Stimulated activated naive CD8-positive, alpha-beta T cell treated with anti-CD3 and anti-CD28 coated beads, Interleukin-15, Interleukin-2, amounts not matched to agents 100 ng/mL and 50 ng/mL, for 24 hours (primary cell): ENCODE results near the gene LYRM9.
A peak's percentile ranks its signal among the peaks of the same experiment; 100 is the strongest.
"Not testable (repeated sequence)": the region's sequence is repeated elsewhere in the genome, so short reads cannot be mapped to it uniquely, and the experiment has no call there.

Source experiments
- H3K27ac Mint-ChIP-seq: one replicate; pipeline ENCODE4 v1.8.0; 2021; ENCODE audit warnings: mild to moderate bottlenecking, mixed read lengths
- H3K27me3 Mint-ChIP-seq: one replicate; pipeline ENCODE4 v1.8.0; 2021; ENCODE audit warnings: mixed read lengths
- H3K36me3 Mint-ChIP-seq: one replicate; pipeline ENCODE4 v1.8.0; 2021; ENCODE audit warnings: low read depth, mixed read lengths
- H3K4me1 Mint-ChIP-seq: one replicate; pipeline ENCODE4 v1.8.0; 2021; ENCODE audit warnings: low read depth, mixed read lengths
- H3K4me3 Mint-ChIP-seq: one replicate; pipeline ENCODE4 v1.8.0; 2021; ENCODE audit warnings: mild to moderate bottlenecking, mixed read lengths
- H3K9me3 Mint-ChIP-seq: one replicate; pipeline ENCODE4 v1.8.0; 2021; ENCODE audit warnings: mixed read lengths

LYRM9 gene

GRCh38 chr17:27846042-27846655, 47.0 kb downstream of the LYRM9 start:
- peaks cover 5% of the 10 kb centered on the region for H3K9me3 Mint-ChIP-seq
- H3K27me3 Mint-ChIP-seq, result no peaks in the 10 kb centered on the region
- H3K36me3 Mint-ChIP-seq, result no peaks in the 10 kb centered on the region
- peak overlapping the region; percentile 69 for H3K27ac Mint-ChIP-seq
- peaks cover 20% of the 10 kb centered on the region for H3K4me1 Mint-ChIP-seq
- peak overlapping the region; percentile 67 for H3K4me3 Mint-ChIP-seq

- Mint-ChIP-seq H3K4me3 (no peak overlapping the region), H3K9me3 (peaks cover 5% of the 10 kb centered on the region), H3K27me3 (no peaks in the 10 kb centered on the region), H3K4me1 (peaks cover 20% of the 10 kb centered on the region), H3K27ac (no peak overlapping the region), H3K36me3 (no peaks in the 10 kb centered on the region)
Observed at GRCh38 chr17:27845264-27846041, 47.7 kb downstream of the LYRM9 start.

GRCh38 chr17:27840688-27841087, 52.5 kb downstream of the LYRM9 start:
- Mint-ChIP-seq H3K4me1 (peaks cover 6% of the 10 kb centered on the region), H3K27me3 (no peaks in the 10 kb centered on the region), H3K9me3 (no peaks in the 10 kb centered on the region), H3K4me3 (no peak overlapping the region), H3K27ac (no peak overlapping the region), H3K36me3 (no peaks in the 10 kb centered on the region)

GRCh38 chr17:27840406-27840678, 52.8 kb downstream of the LYRM9 start:
- H3K36me3 Mint-ChIP-seq, H3K27ac Mint-ChIP-seq: not testable (repeated sequence)

GRCh38 chr17:27839571-27840405, 53.4 kb downstream of the LYRM9 start:
- H3K9me3 Mint-ChIP-seq, H3K27ac Mint-ChIP-seq, H3K4me1 Mint-ChIP-seq, H3K27me3 Mint-ChIP-seq, H3K36me3 Mint-ChIP-seq, H3K4me3 Mint-ChIP-seq: not testable (repeated sequence)

More at GRCh38 chr17:27840406-27840678, 52.8 kb downstream of the LYRM9 start:
- H3K4me3 Mint-ChIP-seq, H3K27me3 Mint-ChIP-seq, H3K4me1 Mint-ChIP-seq, H3K9me3 Mint-ChIP-seq: not testable (repeated sequence)

- not testable (repeated sequence) for H3K27ac Mint-ChIP-seq, H3K4me3 Mint-ChIP-seq, H3K27me3 Mint-ChIP-seq, H3K36me3 Mint-ChIP-seq, H3K4me1 Mint-ChIP-seq, H3K9me3 Mint-ChIP-seq
Observed at GRCh38 chr17:27838607-27839006, 54.6 kb downstream of the LYRM9 start.

GRCh38 chr17:27837769-27838168, 55.4 kb downstream of the LYRM9 start:
- H3K27me3 Mint-ChIP-seq, H3K4me3 Mint-ChIP-seq, H3K9me3 Mint-ChIP-seq, H3K4me1 Mint-ChIP-seq, H3K36me3 Mint-ChIP-seq, H3K27ac Mint-ChIP-seq: not testable (repeated sequence)

- Mint-ChIP-seq H3K9me3 (peaks cover 4% of the 10 kb centered on the region), H3K27me3 (no peaks in the 10 kb centered on the region), H3K4me3 (no peak overlapping the region), H3K36me3 (no peaks in the 10 kb centered on the region), H3K4me1 (no peaks in the 10 kb centered on the region), H3K27ac (no peak overlapping the region)
Observed at GRCh38 chr17:27836651-27837050, 56.5 kb downstream of the LYRM9 start.

GRCh38 chr17:27834571-27834970, 58.6 kb downstream of the LYRM9 start:
- Mint-ChIP-seq H3K4me1 (no peaks in the 10 kb centered on the region), H3K27me3 (no peaks in the 10 kb centered on the region), H3K27ac (no peak overlapping the region), H3K36me3 (no peaks in the 10 kb centered on the region), H3K4me3 (no peak overlapping the region), H3K9me3 (peaks cover 4% of the 10 kb centered on the region)

GRCh38 chr17:27832831-27833230, 60.3 kb downstream of the LYRM9 start:
- Mint-ChIP-seq H3K9me3 (peaks cover 4% of the 10 kb centered on the region), H3K4me1 (no peaks in the 10 kb centered on the region), H3K27ac (no peak overlapping the region), H3K36me3 (no peaks in the 10 kb centered on the region), H3K27me3 (peaks cover 6% of the 10 kb centered on the region), H3K4me3 (no peak overlapping the region)

- H3K9me3 Mint-ChIP-seq, H3K27ac Mint-ChIP-seq, H3K4me1 Mint-ChIP-seq, H3K36me3 Mint-ChIP-seq, H3K4me3 Mint-ChIP-seq: not testable (repeated sequence)
- H3K27me3 Mint-ChIP-seq, result peaks cover 13% of the 10 kb centered on the region
Observed at GRCh38 chr17:27829888-27830287, 63.3 kb downstream of the LYRM9 start.

GRCh38 chr17:27829143-27829711, 63.9 kb downstream of the LYRM9 start:
- not testable (repeated sequence) for H3K36me3 Mint-ChIP-seq

More at GRCh38 chr17:27829143-27829711, 63.9 kb downstream of the LYRM9 start:
- H3K27me3 Mint-ChIP-seq, result peaks cover 13% of the 10 kb centered on the region
- H3K27ac Mint-ChIP-seq, H3K4me3 Mint-ChIP-seq, H3K9me3 Mint-ChIP-seq, H3K4me1 Mint-ChIP-seq: not testable (repeated sequence)
